H1 (cell line): ENCODE measurements around the gene USP12. TPM values are rescaled to one million over a fixed set of nuclear protein-coding genes. Genes with fewer than 3 reads are reported as not detected.

Experiments
- CTCF ChIA-PET: fragments of 300-600 bp; sonication (Branson Sonifier 250); formaldehyde crosslinking; loops from one replicate; lab custom pipeline; 2021; ENCODE audit not compliant: partially characterized antibody; lab: Charles Lee
- POLR2A ChIA-PET: fragments of 300-600 bp; sonication (Branson Sonifier 250); formaldehyde crosslinking; loops from one replicate; lab custom pipeline; 2021; ENCODE audit warnings: inconsistent platforms; ENCODE audit not compliant: partially characterized antibody; lab: Charles Lee
- DNase-seq, 2 experiments: peaks; one replicate each; pipeline versions ENCODE4 v3.0.0 to v3.0.0-alpha.2; 2010 to 2022; ENCODE audit warnings: low spot score in 2 of 2, low read depth in 1 of 2, mixed read lengths in 1 of 2
- FAIRE-seq: peaks from 2 replicates; lab custom pipeline; 2011; peaks lifted over from hg19 to GRCh38; lab: Jason Lieb, UNC
- H2AFZ ChIP-seq: 2 replicates; pipeline ENCODE4 v1.8.1; 2012; ENCODE audit warnings: low read length, inconsistent platforms
- H2AK5ac ChIP-seq: 2 replicates; pipeline ENCODE4 v1.6.1; 2013; ENCODE audit warnings: low read depth, low read length
- H2BK120ac ChIP-seq: replicated peaks from 2 replicates; pipeline ENCODE3; 2013; ENCODE audit warnings: low read depth, low read length, inconsistent platforms
- H2BK12ac ChIP-seq: 2 replicates; pipeline ENCODE4 v1.6.1; 2013; ENCODE audit warnings: low read depth, low read length
- H2BK15ac ChIP-seq: 2 replicates; pipeline ENCODE4 v1.6.1; 2013; ENCODE audit warnings: low read length
- H2BK20ac ChIP-seq: 2 replicates; pipeline ENCODE4 v1.6.1; 2013; ENCODE audit warnings: low read length
- H2BK5ac ChIP-seq: 2 replicates; pipeline ENCODE4 v1.6.1; 2013; ENCODE audit warnings: low read depth, low read length
- H3K14ac ChIP-seq: 2 replicates; pipeline ENCODE4 v1.6.1; 2013; ENCODE audit warnings: inconsistent platforms; ENCODE audit not compliant: insufficient read length
- H3K18ac ChIP-seq: 2 replicates; pipeline ENCODE4 v1.6.1; 2013; ENCODE audit warnings: low read length; ENCODE audit errors: extremely low read depth
- H3K23ac ChIP-seq: 2 replicates; pipeline ENCODE4 v1.6.1; 2013; ENCODE audit warnings: inconsistent platforms; ENCODE audit not compliant: insufficient read length
- H3K23me2 ChIP-seq: 2 replicates; pipeline ENCODE4 v1.6.1; 2013; ENCODE audit warnings: low read depth, low read length
- H3K27ac ChIP-seq: 2 replicates; pipeline ENCODE4 v1.6.1; 2011; ENCODE audit warnings: low read depth, low read length, inconsistent platforms
- H3K27me3 ChIP-seq, 4 experiments: replicated peaks in 1 of 4; 1 replicate in 1 of 4; 2 replicates in 3 of 4; pipeline versions ENCODE4 v1.6.1 to v1.8.1; 2011 to 2013; ENCODE audit warnings: low read length in 3 of 4, mild to moderate bottlenecking in 3 of 4, inconsistent platforms in 2 of 4, mixed read lengths in 2 of 4, moderate library complexity in 1 of 4; ENCODE audit not compliant: control insufficient read depth in 3 of 4, insufficient read depth in 3 of 4; ENCODE audit errors: extremely low read depth in 1 of 4
- H3K36me3 ChIP-seq, 4 experiments: 2 replicates each; pipeline versions ENCODE4 v1.6.1 to v1.8.1; 2011 to 2013; ENCODE audit warnings: mild to moderate bottlenecking in 4 of 4, low read length in 3 of 4, moderate library complexity in 2 of 4, control low read depth in 1 of 4, inconsistent platforms in 1 of 4; ENCODE audit not compliant: insufficient read depth in 4 of 4, control insufficient read depth in 2 of 4
- H3K4ac ChIP-seq: replicated peaks from 2 replicates; pipeline ENCODE3; 2013; ENCODE audit warnings: low read length, low read depth, mixed read lengths, inconsistent platforms; ENCODE audit not compliant: insufficient read length
- H3K4me1 ChIP-seq, 4 experiments: replicated peaks in 1 of 4; 1 replicate in 1 of 4; 2 replicates in 3 of 4; pipeline versions ENCODE4 v1.6.1 to v1.8.1; 2011 to 2013; ENCODE audit warnings: low read length in 3 of 4, inconsistent platforms in 2 of 4, mixed read lengths in 1 of 4; ENCODE audit not compliant: insufficient read depth in 4 of 4, control insufficient read depth in 3 of 4
- H3K4me2 ChIP-seq, 2 experiments: 2 replicates each; pipeline versions ENCODE4 v1.6.1 to v1.8.1; 2011 to 2013; ENCODE audit warnings: low read depth in 2 of 2, low read length in 2 of 2, control low read depth in 1 of 2, inconsistent platforms in 1 of 2, mild to moderate bottlenecking in 1 of 2; ENCODE audit not compliant: insufficient read depth in 1 of 2
- H3K4me3 ChIP-seq, 4 experiments: fragments of 200-600, 300-600 bp in 1 of 4; sonication (generic), shearing (Covaris generic), sonication (Bioruptor Twin) in 1 of 4; 2 replicates each; pipeline versions ENCODE4 v1.5.1 to v1.8.1; 2011 to 2016; ENCODE audit warnings: low read length in 4 of 4, low read depth in 3 of 4, control low read depth in 2 of 4, inconsistent platforms in 2 of 4, mild to moderate bottlenecking in 2 of 4, mixed read lengths in 1 of 4, moderate library complexity in 1 of 4; ENCODE audit not compliant: insufficient read depth in 2 of 4; ENCODE audit errors: extremely low read depth in 1 of 4
- H3K56ac ChIP-seq: replicated peaks from 2 replicates; pipeline ENCODE3; 2013; ENCODE audit warnings: low read depth, mild to moderate bottlenecking, mixed read lengths, low read length, inconsistent platforms; ENCODE audit not compliant: insufficient read length
- H3K79me1 ChIP-seq: 2 replicates; pipeline ENCODE4 v1.6.1; 2013; ENCODE audit warnings: low read depth, low read length, control low read depth
- H3K79me2 ChIP-seq, 2 experiments: 2 replicates each; pipeline versions ENCODE4 v1.6.1 to v1.8.1; 2012 to 2013; ENCODE audit warnings: low read length in 2 of 2, mild to moderate bottlenecking in 2 of 2, inconsistent platforms in 1 of 2; ENCODE audit not compliant: insufficient read depth in 2 of 2, control insufficient read depth in 1 of 2
- H3K9ac ChIP-seq, 4 experiments: replicated peaks in 1 of 4; 1 replicate in 1 of 4; 2 replicates in 3 of 4; pipeline versions ENCODE4 v1.6.1 to v1.8.1; 2011 to 2013; ENCODE audit warnings: low read depth in 3 of 4, low read length in 3 of 4, control low read depth in 2 of 4, mild to moderate bottlenecking in 2 of 4, moderate library complexity in 2 of 4, inconsistent platforms in 1 of 4; ENCODE audit errors: extremely low read depth in 1 of 4
- H3K9me3 ChIP-seq, 2 experiments: 2 replicates each; pipeline versions ENCODE4 v1.6.1 to v1.8.1; 2012 to 2013; ENCODE audit warnings: mild to moderate bottlenecking in 2 of 2, moderate library complexity in 2 of 2, control low read depth in 1 of 2, inconsistent platforms in 1 of 2, low read depth in 1 of 2, low read length in 1 of 2, mixed read lengths in 1 of 2; ENCODE audit not compliant: insufficient read depth in 2 of 2
- H4K20me1 ChIP-seq, 2 experiments: replicated peaks in 1 of 2; 2 replicates each; pipeline versions ENCODE3 to v1.8.1; 2011 to 2013; ENCODE audit warnings: inconsistent platforms in 2 of 2, low read length in 2 of 2, mild to moderate bottlenecking in 1 of 2; ENCODE audit not compliant: insufficient read depth in 2 of 2, control insufficient read depth in 1 of 2
- H4K5ac ChIP-seq: 2 replicates; pipeline ENCODE4 v1.6.1; 2013; ENCODE audit warnings: low read length, low read depth, mixed read lengths, inconsistent platforms; ENCODE audit not compliant: insufficient read length
- H4K8ac ChIP-seq: 2 replicates; pipeline ENCODE4 v1.8.0; 2013; ENCODE audit warnings: mild to moderate bottlenecking, moderate library complexity, low read length, inconsistent platforms; ENCODE audit not compliant: insufficient read depth; ENCODE audit errors: extremely low read depth
- H4K91ac ChIP-seq: replicated peaks from 2 replicates; pipeline ENCODE3; 2013; ENCODE audit warnings: low read length, mixed read lengths, inconsistent platforms; ENCODE audit not compliant: insufficient read length
- JUN ChIP-seq: IDR thresholded peaks from 2 replicates; pipeline ENCODE4 v1.6.1; 2011; ENCODE audit warnings: low read depth, mild to moderate bottlenecking, improper control_type of control experiment, low read length
- JUND ChIP-seq: IDR thresholded peaks from 2 replicates; pipeline ENCODE4 v1.6.1; 2011; ENCODE audit warnings: mild to moderate bottlenecking, improper control_type of control experiment, low read length
- KDM5A ChIP-seq: fragments of 200-600 bp; IDR thresholded peaks from 2 replicates; pipeline ENCODE4 v1.7.1; 2012; ENCODE audit warnings: mild to moderate bottlenecking, low read length, inconsistent platforms, mixed read lengths
- POLR2AphosphoS5 ChIP-seq: IDR thresholded peaks from 2 replicates; pipeline ENCODE4 v1.6.1; 2011; ENCODE audit warnings: low read depth, low read length
- SP1 ChIP-seq: IDR thresholded peaks from 2 replicates; pipeline ENCODE4 v1.6.1; 2011; ENCODE audit warnings: low read depth, low read length
- WGBS, 2 experiments: shearing (Covaris generic) in 1 of 2; methylation state at CpG; one replicate each; pipeline versions ENCODE4 v1.1.6 to v1.1.7; 2013 to 2015; ENCODE audit warnings: low lambda C conversion rate in 2 of 2, mixed read lengths in 2 of 2, inconsistent platforms in 1 of 2, low coverage in 1 of 2, missing lambda C conversion rate in 1 of 2; ENCODE audit not compliant: insufficient replicate concordance in 2 of 2, insufficient coverage in 1 of 2, insufficient read length in 1 of 2; ENCODE audit errors: extremely low coverage in 1 of 2, missing lambda C conversion rate in 1 of 2; 5-methylcytosine and 5-hydroxymethylcytosine counted together
- polyA plus RNA-seq, 7 experiments: library from polyadenylated mRNA; depleted of rRNA in 3 of 7; stranded (reverse) in 5 of 7; unstranded in 2 of 7; fragments of >200 nt in 5 of 7; fragments of 200-250 nt in 2 of 7; gene quantifications; 1 replicate in 5 of 7; 2 replicates in 1 of 7; 4 replicates in 1 of 7; pipeline versions ENCODE4 v1.2.1 to v1.2.3, GENCODE V29; 2011 to 2013; ENCODE audit warnings: missing spikeins in 2 of 7, mixed read lengths in 2 of 7
- total RNA-seq: library from RNA; stranded (reverse); fragmentation: NEBNext Ultra II Directional; extraction: Animal tissue kit (Norgen Biotek cat#: 25700); gene quantifications from 2 replicates; pipeline ENCODE4 v1.2.1, GENCODE V29; 2021

USP12 gene
- total and polyA plus RNA-seq, 2 of the 8 experiments (the other 6 are each of a cell fraction or from before 2014, with no cell fraction given) = 4.0 to 30.0 TPM

GRCh38 chr13:27035892-27036235 lies 135.7 kb downstream of the USP12 start:
- H2BK5ac ChIP-seq = 0 out of 2 replicates have a peak overlapping the region, but pooled peaks have one; percentile 15
- H3K79me2 ChIP-seq = no peaks in the 10 kb centered on the region
- H4K20me1 ChIP-seq = no peaks in the 10 kb centered on the region
- H3K23me2 ChIP-seq = peaks cover 6% of the 10 kb centered on the region; the same call in 1 of the 2 replicates
- H3K23ac ChIP-seq = no peak overlapping the region
- H4K91ac ChIP-seq = peak overlapping the region; percentile 6
- H3K14ac ChIP-seq = no peak overlapping the region
- H3K9me3 ChIP-seq = no peaks in the 10 kb centered on the region
- no peak overlapping the region; the same call in 1 of the 2 replicates for H2BK20ac ChIP-seq
- 90% methylated on average over 11 of the region's 11 CpGs; no CpG with 5 or more reads in 1 of the 2 experiments for WGBS, 2 experiments
- no peaks in the 10 kb centered on the region for H3K79me1 ChIP-seq
- H3K18ac ChIP-seq = no peak overlapping the region
- ChIA-PET CTCF (interaction anchor here (0.5 to 3.5 kb wide), 6 partner anchors 11 to 1089 kb away, joined by 4 to 13 read pairs (median 6); no protein-coding TSS in a partner anchor), POLR2A (interaction anchor here (0.6 to 1.0 kb wide), 2 partner anchors 212 to 220 kb away, joined by 3 to 6 read pairs; no protein-coding TSS in a partner anchor)
- TF ChIP-seq JUND (no peak), SP1 (no peak), JUN (no peak), POLR2AphosphoS5 (no peak), KDM5A (no peak)
- H2AFZ ChIP-seq = no peak overlapping the region
- no peak overlapping the region; a peak in 1 of 4 replicates for H3K4me2 ChIP-seq
- no peak overlapping the region for H4K5ac ChIP-seq
- DNase-seq = no peak
- no peak overlapping the region for H3K27ac ChIP-seq
- H3K4me1 ChIP-seq = peaks cover 3 to 9% (median 5%) of the 10 kb centered on the region in 4 experiments
- H3K56ac ChIP-seq = no peak overlapping the region
- peak overlapping the region; percentile 53; the same call in 1 of the 2 replicates for H2BK12ac ChIP-seq
- no peak overlapping the region for H4K8ac ChIP-seq
- no peak overlapping the region for H3K9ac ChIP-seq
- peaks cover 0 to 3% (median 0%) of the 10 kb centered on the region in 4 experiments; a peak in 5 of 7 replicates for H3K27me3 ChIP-seq
- no peak for FAIRE-seq
- H2BK15ac ChIP-seq = no peak overlapping the region
- H2AK5ac ChIP-seq = 0 out of 2 replicates have a peak overlapping the region, but pooled peaks have one; percentile 3
- H3K4me3 ChIP-seq = no peak overlapping the region
- H3K4ac ChIP-seq = no peak overlapping the region
- no peak overlapping the region for H2BK120ac ChIP-seq
- H3K36me3 ChIP-seq = no peaks in the 10 kb centered on the region
